A673 (cell line): Measurements from ENCODE around the gene TTC24. TPM values are rescaled to one million over a fixed set of nuclear protein-coding genes. Genes with fewer than 3 reads are reported as not detected.

Source experiments
- Bru-seq: library from RNA; stranded (reverse); fragments of 400-500 nt; gene quantifications from one replicate; lab custom pipeline; 2021; lab: Mats Ljungman, UMichigan
- BruChase-seq, 2 experiments: library from RNA; stranded (reverse); fragments of 400-500 nt; gene quantifications; one replicate each; lab custom pipeline; 2021; lab: Mats Ljungman, UMichigan
- BruUV-seq: library from RNA; stranded (reverse); fragments of 400-500 nt; replicated peaks from 2 replicates; lab custom pipeline; 2021; lab: Mats Ljungman, UMichigan
- CTCF ChIA-PET: fragments of 300-600 bp; sonication (Branson Sonifier 250); formaldehyde crosslinking; loops from one replicate; lab custom pipeline; 2022; ENCODE audit warnings: antibody characterized with exemption; lab: Charles Lee
- POLR2A ChIA-PET: fragments of 300-600 bp; sonication (Branson Sonifier 250); formaldehyde crosslinking; loops from one replicate; lab custom pipeline; 2022; ENCODE audit warnings: antibody characterized with exemption; ENCODE audit not compliant: low non-redundant PET; lab: Charles Lee
- DNase-seq: peaks from one replicate; pipeline ENCODE4 v3.0.0-alpha.2; 2015; ENCODE audit warnings: low spot score
- H3K27ac ChIP-seq: fragments of 200-600 bp; sonication (generic); 2 replicates; pipeline ENCODE4 v1.5.1; 2016; ENCODE audit warnings: mixed run types, low read depth, mild to moderate bottlenecking, mixed read lengths, antibody characterized with exemption, low read length; ENCODE audit not compliant: poor library complexity, severe bottlenecking
- H3K27me3 ChIP-seq: fragments of 200-600 bp; sonication (generic); replicated peaks from 2 replicates; pipeline ENCODE4 v1.6.1; 2017; ENCODE audit warnings: mixed run types, low read depth, mild to moderate bottlenecking, mixed read lengths, antibody characterized with exemption, low read length; ENCODE audit not compliant: insufficient read depth, poor library complexity
- H3K36me3 ChIP-seq: fragments of 200-600 bp; sonication (generic); 2 replicates; pipeline ENCODE4 v1.6.1; 2016; ENCODE audit warnings: mixed run types, mild to moderate bottlenecking, mixed read lengths, antibody characterized with exemption, low read length; ENCODE audit not compliant: insufficient read depth, poor library complexity, severe bottlenecking
- H3K4me1 ChIP-seq: fragments of 200-600 bp; sonication (generic); 2 replicates; pipeline ENCODE4 v1.6.1; 2017; ENCODE audit warnings: mixed run types, mild to moderate bottlenecking, mixed read lengths, antibody characterized with exemption, low read length; ENCODE audit not compliant: insufficient read depth, poor library complexity, severe bottlenecking
- H3K4me3 ChIP-seq: fragments of 200-600 bp; sonication (generic); 2 replicates; pipeline ENCODE4 v1.5.1; 2016; ENCODE audit warnings: low read depth, mixed run types, mild to moderate bottlenecking, mixed read lengths, low read length; ENCODE audit not compliant: poor library complexity, severe bottlenecking
- H3K9me3 ChIP-seq: fragments of 200-600 bp; sonication (generic); 2 replicates; pipeline ENCODE4 v1.6.1; 2016; ENCODE audit warnings: mixed run types, low read depth, mild to moderate bottlenecking, mixed read lengths, antibody characterized with exemption, low read length; ENCODE audit not compliant: poor library complexity, severe bottlenecking
- EZH2 ChIP-seq: fragments of 200-600 bp; sonication (generic); IDR thresholded peaks from 2 replicates; pipeline ENCODE4 v1.6.1; 2017; ENCODE audit warnings: borderline replicate concordance, low read depth, mild to moderate bottlenecking, mixed read lengths, antibody characterized with exemption, low read length; ENCODE audit not compliant: poor library complexity, severe bottlenecking
- intact Hi-C: fragments of 100-400 bp; cut with micrococcal nuclease; formaldehyde crosslinking; loops from one replicate; pipeline ENCODE4 v1.10.0; 2022; ENCODE audit not compliant: unreplicated experiment
- long read RNA-seq: library from polyadenylated mRNA; stranded (forward); transcript quantifications from one replicate; pipeline ENCODE4 v2.0.0, GENCODE V29; 2022
- total RNA-seq: library from RNA; stranded (reverse); gene quantifications from 2 replicates; pipeline ENCODE4 v1.2.3, GENCODE V29; 2021
- TF ChIP-seq, protein P1 (sequence below): fragments of 300-800, 200-600 bp; sonication (generic); conservative IDR thresholded peaks from 2 replicates; pipeline ENCODE4 v1.5.1; 2017; ENCODE audit warnings: low read depth, mild to moderate bottlenecking, antibody characterized with exemption, low read length, moderate library complexity, mixed read lengths

Gene TTC24
- total RNA-seq (not detected in 2 replicates), Bru-seq, nascent RNA (not detected), BruChase-seq, experiment 1, labeled RNA remaining after a 2-hour chase (not detected), BruChase-seq, experiment 2, labeled RNA remaining after a 6-hour chase (not detected)
- long read RNA-seq, result 0 reads

DNA sequence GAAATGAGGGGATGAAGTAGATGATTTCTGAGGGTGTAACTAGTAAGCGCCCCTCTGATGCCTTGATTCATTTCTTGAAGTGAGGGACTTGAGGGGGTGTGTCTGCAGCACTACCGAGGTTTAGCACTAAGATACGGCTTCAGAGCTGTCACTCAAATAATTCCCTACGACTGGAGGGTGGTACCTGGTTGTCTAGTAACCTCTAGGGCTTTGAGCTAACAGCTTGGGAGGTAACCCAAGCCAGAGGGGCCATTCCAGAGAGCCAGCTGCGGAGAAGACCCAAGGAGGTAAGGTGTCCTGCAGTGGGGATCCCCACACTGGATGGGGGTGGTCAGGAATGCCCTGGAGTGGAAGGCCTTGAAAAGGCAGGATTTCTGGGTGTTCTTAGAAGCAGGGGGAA lies at the start of gene TTC24:
Gene TTC24, plus strand, starts transcription at position 252 of the 400 bp plus-strand sequence. CDS start 1,642 bp downstream, outside the sequence.
- Histone ChIP-seq H3K27me3 (no peaks in the 10 kb centered on the region), H3K4me3 (no peak within 1 kb of the TSS), H3K27ac (no peak within 1 kb of the TSS), H3K36me3 (no peaks in the 10 kb centered on the region), H3K9me3 (no peaks in the 10 kb centered on the region), H3K4me1 (no peaks in the 10 kb centered on the region)
- no TSS peak for BruUV-seq
- intact Hi-C loops, result no loop called here
- POLR2A ChIA-PET, result no interaction called here
- DNase-seq, result no peak
- CTCF ChIA-PET, result interaction anchor here (0.6 kb wide), 1 partner anchor 487 kb away, joined by 3 read pairs; no protein-coding TSS in a partner anchor
- TF ChIP-seq, protein P1, sequence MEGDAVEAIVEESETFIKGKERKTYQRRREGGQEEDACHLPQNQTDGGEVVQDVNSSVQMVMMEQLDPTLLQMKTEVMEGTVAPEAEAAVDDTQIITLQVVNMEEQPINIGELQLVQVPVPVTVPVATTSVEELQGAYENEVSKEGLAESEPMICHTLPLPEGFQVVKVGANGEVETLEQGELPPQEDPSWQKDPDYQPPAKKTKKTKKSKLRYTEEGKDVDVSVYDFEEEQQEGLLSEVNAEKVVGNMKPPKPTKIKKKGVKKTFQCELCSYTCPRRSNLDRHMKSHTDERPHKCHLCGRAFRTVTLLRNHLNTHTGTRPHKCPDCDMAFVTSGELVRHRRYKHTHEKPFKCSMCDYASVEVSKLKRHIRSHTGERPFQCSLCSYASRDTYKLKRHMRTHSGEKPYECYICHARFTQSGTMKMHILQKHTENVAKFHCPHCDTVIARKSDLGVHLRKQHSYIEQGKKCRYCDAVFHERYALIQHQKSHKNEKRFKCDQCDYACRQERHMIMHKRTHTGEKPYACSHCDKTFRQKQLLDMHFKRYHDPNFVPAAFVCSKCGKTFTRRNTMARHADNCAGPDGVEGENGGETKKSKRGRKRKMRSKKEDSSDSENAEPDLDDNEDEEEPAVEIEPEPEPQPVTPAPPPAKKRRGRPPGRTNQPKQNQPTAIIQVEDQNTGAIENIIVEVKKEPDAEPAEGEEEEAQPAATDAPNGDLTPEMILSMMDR, result no peak
- no peak for TF ChIP-seq EZH2

DNA sequence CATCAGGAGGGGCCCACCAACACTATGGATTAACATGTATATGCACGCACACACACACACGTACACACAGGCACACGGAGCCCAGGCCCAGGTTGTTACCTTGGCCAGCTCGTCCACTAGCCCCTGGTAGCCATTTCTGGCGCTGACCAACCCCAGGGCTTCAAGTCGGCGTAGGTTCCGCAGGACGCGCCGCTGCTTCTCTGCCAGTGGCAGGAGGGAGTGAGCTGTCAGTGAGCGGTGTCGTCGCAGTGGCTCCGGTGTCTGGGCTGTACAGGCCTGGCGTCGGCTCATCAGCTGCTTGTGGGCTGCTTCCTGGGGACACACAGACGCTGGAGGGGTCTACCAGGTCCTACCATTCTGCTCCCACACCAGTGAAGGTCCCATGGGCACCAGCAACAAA lies 49.5 kb upstream of the TTC24 start:
- Histone ChIP-seq H3K4me1 (no peaks in the 10 kb centered on the region), H3K9me3 (no peaks in the 10 kb centered on the region), H3K27ac (no peak overlapping the region), H3K27me3 (no peaks in the 10 kb centered on the region), H3K36me3 (peaks cover 30% of the 10 kb centered on the region), H3K4me3 (no peak overlapping the region)
- no peak for DNase-seq
- BruUV-seq, result no TSS peak
- CTCF ChIA-PET, result no interaction called here
- TF ChIP-seq EZH2, result no peak
- TF ChIP-seq, protein P1, result no peak
- intact Hi-C loops, result no loop called here
- POLR2A ChIA-PET, result no interaction called here

DNA sequence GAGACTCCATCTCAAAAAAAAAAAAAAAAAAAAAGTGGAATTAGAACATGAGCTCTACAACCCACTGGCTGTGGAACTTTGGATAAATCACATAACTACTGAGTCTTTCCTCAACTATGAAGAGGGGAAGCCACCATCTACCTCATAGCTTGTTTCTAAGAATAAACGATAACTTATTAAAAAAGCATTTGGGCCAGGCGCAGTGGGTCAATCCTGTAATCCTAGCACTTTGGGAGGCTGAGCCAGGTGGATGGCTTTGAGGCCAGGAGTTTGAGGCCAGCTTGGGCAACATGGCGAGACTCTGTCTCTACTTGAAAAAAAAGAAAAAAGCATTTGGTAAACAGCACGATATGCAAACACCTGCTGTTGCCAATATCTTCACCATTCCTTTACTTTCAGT lies 47.1 kb upstream of the TTC24 start:
- ChIA-PET CTCF (no interaction called here), POLR2A (no interaction called here)
- H3K27ac ChIP-seq, result no peak overlapping the region
- no peak for TF ChIP-seq EZH2
- TF ChIP-seq, protein P1, result no peak
- no TSS peak for BruUV-seq
- no peaks in the 10 kb centered on the region for H3K4me1 ChIP-seq
- no peaks in the 10 kb centered on the region for H3K27me3 ChIP-seq
- DNase-seq, result no peak
- H3K36me3 ChIP-seq, result peaks cover 42% of the 10 kb centered on the region
- H3K9me3 ChIP-seq, result no peaks in the 10 kb centered on the region
- intact Hi-C loops, result no loop called here
- no peak overlapping the region for H3K4me3 ChIP-seq
